GM23338 (cell line): Measurements from ENCODE around the gene EZH2. TPM values are rescaled to one million over a fixed set of nuclear protein-coding genes. Genes with fewer than 3 reads are reported as not detected.
A peak's percentile ranks its signal among the peaks of the same experiment; 100 is the strongest.

Source experiments
- ATAC-seq: fragments of 200-7000 bp; cut with Tn5 transposase; 3 replicates; pipeline ENCODE4 v1.9.1; 2020
- DNase-seq: peaks from one replicate; pipeline ENCODE4 v3.0.0-alpha.2; 2015; ENCODE audit warnings: low spot score
- H2AFZ ChIP-seq: fragments of 200-600 bp; sonication (generic); 2 replicates; pipeline ENCODE4 v1.8.0; 2016; ENCODE audit warnings: antibody characterized with exemption, mild to moderate bottlenecking, moderate library complexity
- H3F3A ChIP-seq: fragments of 200-600 bp; sonication (generic); replicated peaks from 2 replicates; pipeline ENCODE4 v1.8.0; 2017; ENCODE audit warnings: antibody characterized with exemption, mixed run types, low read depth
- H3K27ac ChIP-seq: fragments of 200-600 bp; sonication (generic); 2 replicates; pipeline ENCODE4 v1.6.1; 2016; ENCODE audit warnings: low read depth
- H3K27me3 ChIP-seq: fragments of 200-600 bp; sonication (generic); 2 replicates; pipeline ENCODE4 v1.8.0; 2016; ENCODE audit warnings: mild to moderate bottlenecking, mixed run types, moderate library complexity; ENCODE audit not compliant: insufficient read depth
- H3K36me3 ChIP-seq: fragments of 200-600 bp; sonication (generic); 2 replicates; pipeline ENCODE4 v1.8.0; 2016; ENCODE audit warnings: mild to moderate bottlenecking; ENCODE audit not compliant: insufficient read depth
- H3K4me1 ChIP-seq: fragments of 200-600 bp; sonication (generic); 2 replicates; pipeline ENCODE4 v1.8.0; 2016; ENCODE audit warnings: mild to moderate bottlenecking, moderate library complexity; ENCODE audit not compliant: insufficient read depth
- H3K4me2 ChIP-seq: fragments of 200-600 bp; sonication (generic); 2 replicates; pipeline ENCODE4 v1.7.1; 2017; ENCODE audit warnings: mixed run types
- H3K4me3 ChIP-seq: fragments of 200-600 bp; sonication (generic); 2 replicates; pipeline ENCODE4 v1.6.1; 2016; ENCODE audit warnings: mixed run types
- H3K79me2 ChIP-seq: fragments of 200-600 bp; sonication (generic); replicated peaks from 2 replicates; pipeline ENCODE4 v1.8.0; 2017; ENCODE audit warnings: mild to moderate bottlenecking; ENCODE audit not compliant: insufficient read depth
- H3K9me2 ChIP-seq: fragments of 200-600 bp; sonication (generic); 2 replicates; pipeline ENCODE4 v1.8.0; 2017; ENCODE audit not compliant: insufficient read depth
- H4K20me1 ChIP-seq: fragments of 200-600 bp; sonication (generic); replicated peaks from 2 replicates; pipeline ENCODE4 v1.8.0; 2017; ENCODE audit warnings: mild to moderate bottlenecking; ENCODE audit not compliant: insufficient read depth
- H3K27ac Mint-ChIP-seq: 2 replicates; pipeline ENCODE4 v1.8.0; 2020; ENCODE audit warnings: inconsistent platforms, mild to moderate bottlenecking, moderate library complexity, mixed read lengths
- H3K27me3 Mint-ChIP-seq: 3 replicates; pipeline ENCODE4 v1.8.0; 2022; ENCODE audit warnings: low read depth, mild to moderate bottlenecking, moderate library complexity, mixed read lengths, inconsistent platforms; ENCODE audit not compliant: insufficient read depth, poor library complexity
- H3K36me3 Mint-ChIP-seq: 3 replicates; pipeline ENCODE4 v1.8.0; 2021; ENCODE audit warnings: low read depth, mild to moderate bottlenecking, inconsistent platforms, moderate library complexity, mixed read lengths
- H3K4me1 Mint-ChIP-seq: 3 replicates; pipeline ENCODE4 v1.8.0; 2020; ENCODE audit warnings: mild to moderate bottlenecking, inconsistent platforms, mixed read lengths
- H3K4me3 Mint-ChIP-seq: 3 replicates; pipeline ENCODE4 v1.8.0; 2021; ENCODE audit warnings: moderate library complexity, mild to moderate bottlenecking, inconsistent platforms, mixed read lengths
- H3K9me3 Mint-ChIP-seq: 3 replicates; pipeline ENCODE4 v1.8.0; 2020; ENCODE audit warnings: moderate library complexity, mild to moderate bottlenecking, inconsistent platforms, mixed read lengths
- CREB1 ChIP-seq: fragments of 250-450 bp; sonication (Bioruptor Pico); IDR thresholded peaks from 2 replicates; pipeline ENCODE4 v1.5.0; 2020; ENCODE audit warnings: low read depth, mild to moderate bottlenecking, moderate library complexity
- CTCF ChIP-seq, 2 experiments: fragments of 200-600 bp in 1 of 2; sonication (generic) in 1 of 2; conservative IDR thresholded peaks; 2 replicates each; pipeline versions ENCODE4 v1.5.1 to v1.6.1; 2016 to 2017; ENCODE audit warnings: antibody characterized with exemption in 2 of 2, low read depth in 2 of 2, mild to moderate bottlenecking in 2 of 2, moderate library complexity in 1 of 2
- EZH2 ChIP-seq: fragments of 200-600 bp; sonication (generic); IDR thresholded peaks from one replicate; pipeline ENCODE4 v1.8.0; 2017; ENCODE audit warnings: antibody characterized with exemption, mild to moderate bottlenecking, low read depth; ENCODE audit not compliant: unreplicated experiment
- EZH2phosphoT487 ChIP-seq: fragments of 200-600 bp; sonication (generic); IDR thresholded peaks from one replicate; pipeline ENCODE4 v1.8.1; 2018; ENCODE audit warnings: antibody characterized with exemption; ENCODE audit not compliant: unreplicated experiment
- JUNB ChIP-seq: IDR thresholded peaks from one replicate; pipeline ENCODE4 v1.6.1; 2016; ENCODE audit warnings: antibody characterized with exemption; ENCODE audit not compliant: unreplicated experiment
- NANOG ChIP-seq: IDR thresholded peaks from 2 replicates; pipeline ENCODE4 v1.6.1; 2016; ENCODE audit warnings: antibody characterized with exemption, borderline replicate concordance
- POLR2AphosphoS5 ChIP-seq: IDR thresholded peaks from 2 replicates; pipeline ENCODE4 v1.6.1; 2016; ENCODE audit warnings: antibody characterized with exemption, low read depth
- STAT1 ChIP-seq: IDR thresholded peaks from one replicate; pipeline ENCODE4 v1.6.1; 2016; ENCODE audit warnings: antibody characterized with exemption; ENCODE audit not compliant: unreplicated experiment
- ZNF114 ChIP-seq: fragments of 250-450 bp; sonication (Bioruptor Pico); IDR thresholded peaks from 2 replicates; pipeline ENCODE4 v1.5.0; 2020; ENCODE audit warnings: mild to moderate bottlenecking, moderate library complexity
- ZNF331 ChIP-seq: fragments of 250-450 bp; sonication (Bioruptor Pico); IDR thresholded peaks from 2 replicates; pipeline ENCODE4 v1.5.0; 2020; ENCODE audit warnings: low read depth, mild to moderate bottlenecking, moderate library complexity
- polyA plus RNA-seq: library from polyadenylated mRNA; unstranded; fragments of >200 nt; fragmentation: Nextera tagmentation; extraction: Ambion mirVana; gene quantifications from 2 replicates; pipeline ENCODE4 v1.2.1, GENCODE V29; 2016
- total RNA-seq: library from RNA; depleted of rRNA; stranded (reverse); fragments of >200 nt; shearing (Covaris generic); gene quantifications from 2 replicates; pipeline ENCODE4 v1.2.3, GENCODE V29; 2014
- TF ChIP-seq, protein P1 (sequence below): fragments of 250-450 bp; sonication (Bioruptor Pico); IDR thresholded peaks from 2 replicates; pipeline ENCODE4 v1.5.0; 2020; ENCODE audit warnings: mild to moderate bottlenecking, moderate library complexity
- TF ChIP-seq, protein P2 (sequence below): IDR thresholded peaks from one replicate; pipeline ENCODE4 v1.6.1; 2018; ENCODE audit warnings: antibody characterized with exemption; ENCODE audit not compliant: unreplicated experiment
- TF ChIP-seq, protein P3 (sequence below): IDR thresholded peaks from 2 replicates; pipeline ENCODE4 v1.6.1; 2016; ENCODE audit warnings: antibody characterized with exemption

The EZH2 gene
- total and polyA plus RNA-seq, 2 experiments from 2014 or later = 33.9 to 38.6 TPM

GRCh38 chr7:148811892-148812291 lies 72.2 kb downstream of the EZH2 start:
- peaks cover 3% of the 10 kb centered on the region; the same call in 1 of the 2 replicates for H4K20me1 ChIP-seq
- H3K4me3 Mint-ChIP-seq = no peak overlapping the region
- H3F3A ChIP-seq = 0 out of 2 replicates have a peak, but pooled peaks cover 4% of the 10 kb centered on the region
- H3K4me2 ChIP-seq = no peak overlapping the region
- no peak overlapping the region for H3K4me3 ChIP-seq
- 0 out of 2 replicates have a peak, but pooled peaks cover 5% of the 10 kb centered on the region for H3K4me1 ChIP-seq
- TF ChIP-seq JUNB = no peak
- no peak for TF ChIP-seq STAT1
- TF ChIP-seq EZH2 = no peak
- TF ChIP-seq ZNF331 (CRISPR knock-in tag) = no peak
- no peak for TF ChIP-seq EZH2phosphoT487
- TF ChIP-seq, protein P1, sequence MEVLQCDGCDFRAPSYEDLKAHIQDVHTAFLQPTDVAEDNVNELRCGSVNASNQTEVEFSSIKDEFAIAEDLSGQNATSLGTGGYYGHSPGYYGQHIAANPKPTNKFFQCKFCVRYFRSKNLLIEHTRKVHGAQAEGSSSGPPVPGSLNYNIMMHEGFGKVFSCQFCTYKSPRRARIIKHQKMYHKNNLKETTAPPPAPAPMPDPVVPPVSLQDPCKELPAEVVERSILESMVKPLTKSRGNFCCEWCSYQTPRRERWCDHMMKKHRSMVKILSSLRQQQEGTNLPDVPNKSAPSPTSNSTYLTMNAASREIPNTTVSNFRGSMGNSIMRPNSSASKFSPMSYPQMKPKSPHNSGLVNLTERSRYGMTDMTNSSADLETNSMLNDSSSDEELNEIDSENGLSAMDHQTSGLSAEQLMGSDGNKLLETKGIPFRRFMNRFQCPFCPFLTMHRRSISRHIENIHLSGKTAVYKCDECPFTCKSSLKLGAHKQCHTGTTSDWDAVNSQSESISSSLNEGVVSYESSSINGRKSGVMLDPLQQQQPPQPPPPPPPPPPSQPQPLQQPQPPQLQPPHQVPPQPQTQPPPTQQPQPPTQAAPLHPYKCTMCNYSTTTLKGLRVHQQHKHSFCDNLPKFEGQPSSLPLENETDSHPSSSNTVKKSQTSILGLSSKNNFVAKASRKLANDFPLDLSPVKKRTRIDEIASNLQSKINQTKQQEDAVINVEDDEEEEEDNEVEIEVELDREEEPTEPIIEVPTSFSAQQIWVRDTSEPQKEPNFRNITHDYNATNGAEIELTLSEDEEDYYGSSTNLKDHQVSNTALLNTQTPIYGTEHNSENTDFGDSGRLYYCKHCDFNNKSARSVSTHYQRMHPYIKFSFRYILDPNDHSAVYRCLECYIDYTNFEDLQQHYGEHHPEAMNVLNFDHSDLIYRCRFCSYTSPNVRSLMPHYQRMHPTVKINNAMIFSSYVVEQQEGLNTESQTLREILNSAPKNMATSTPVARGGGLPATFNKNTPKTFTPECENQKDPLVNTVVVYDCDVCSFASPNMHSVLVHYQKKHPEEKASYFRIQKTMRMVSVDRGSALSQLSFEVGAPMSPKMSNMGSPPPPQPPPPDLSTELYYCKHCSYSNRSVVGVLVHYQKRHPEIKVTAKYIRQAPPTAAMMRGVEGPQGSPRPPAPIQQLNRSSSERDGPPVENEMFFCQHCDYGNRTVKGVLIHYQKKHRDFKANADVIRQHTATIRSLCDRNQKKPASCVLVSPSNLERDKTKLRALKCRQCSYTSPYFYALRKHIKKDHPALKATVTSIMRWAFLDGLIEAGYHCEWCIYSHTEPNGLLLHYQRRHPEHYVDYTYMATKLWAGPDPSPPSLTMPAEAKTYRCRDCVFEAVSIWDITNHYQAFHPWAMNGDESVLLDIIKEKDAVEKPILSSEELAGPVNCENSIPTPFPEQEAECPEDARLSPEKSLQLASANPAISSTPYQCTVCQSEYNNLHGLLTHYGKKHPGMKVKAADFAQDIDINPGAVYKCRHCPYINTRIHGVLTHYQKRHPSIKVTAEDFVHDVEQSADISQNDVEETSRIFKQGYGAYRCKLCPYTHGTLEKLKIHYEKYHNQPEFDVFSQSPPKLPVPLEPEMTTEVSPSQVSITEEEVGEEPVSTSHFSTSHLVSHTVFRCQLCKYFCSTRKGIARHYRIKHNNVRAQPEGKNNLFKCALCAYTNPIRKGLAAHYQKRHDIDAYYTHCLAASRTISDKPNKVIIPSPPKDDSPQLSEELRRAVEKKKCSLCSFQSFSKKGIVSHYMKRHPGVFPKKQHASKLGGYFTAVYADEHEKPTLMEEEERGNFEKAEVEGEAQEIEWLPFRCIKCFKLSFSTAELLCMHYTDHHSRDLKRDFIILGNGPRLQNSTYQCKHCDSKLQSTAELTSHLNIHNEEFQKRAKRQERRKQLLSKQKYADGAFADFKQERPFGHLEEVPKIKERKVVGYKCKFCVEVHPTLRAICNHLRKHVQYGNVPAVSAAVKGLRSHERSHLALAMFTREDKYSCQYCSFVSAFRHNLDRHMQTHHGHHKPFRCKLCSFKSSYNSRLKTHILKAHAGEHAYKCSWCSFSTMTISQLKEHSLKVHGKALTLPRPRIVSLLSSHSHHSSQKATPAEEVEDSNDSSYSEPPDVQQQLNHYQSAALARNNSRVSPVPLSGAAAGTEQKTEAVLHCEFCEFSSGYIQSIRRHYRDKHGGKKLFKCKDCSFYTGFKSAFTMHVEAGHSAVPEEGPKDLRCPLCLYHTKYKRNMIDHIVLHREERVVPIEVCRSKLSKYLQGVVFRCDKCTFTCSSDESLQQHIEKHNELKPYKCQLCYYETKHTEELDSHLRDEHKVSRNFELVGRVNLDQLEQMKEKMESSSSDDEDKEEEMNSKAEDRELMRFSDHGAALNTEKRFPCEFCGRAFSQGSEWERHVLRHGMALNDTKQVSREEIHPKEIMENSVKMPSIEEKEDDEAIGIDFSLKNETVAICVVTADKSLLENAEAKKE (CRISPR knock-in tag) = no peak
- no peak for TF ChIP-seq ZNF114 (CRISPR knock-in tag)
- TF ChIP-seq NANOG = no peak
- TF ChIP-seq, protein P2, sequence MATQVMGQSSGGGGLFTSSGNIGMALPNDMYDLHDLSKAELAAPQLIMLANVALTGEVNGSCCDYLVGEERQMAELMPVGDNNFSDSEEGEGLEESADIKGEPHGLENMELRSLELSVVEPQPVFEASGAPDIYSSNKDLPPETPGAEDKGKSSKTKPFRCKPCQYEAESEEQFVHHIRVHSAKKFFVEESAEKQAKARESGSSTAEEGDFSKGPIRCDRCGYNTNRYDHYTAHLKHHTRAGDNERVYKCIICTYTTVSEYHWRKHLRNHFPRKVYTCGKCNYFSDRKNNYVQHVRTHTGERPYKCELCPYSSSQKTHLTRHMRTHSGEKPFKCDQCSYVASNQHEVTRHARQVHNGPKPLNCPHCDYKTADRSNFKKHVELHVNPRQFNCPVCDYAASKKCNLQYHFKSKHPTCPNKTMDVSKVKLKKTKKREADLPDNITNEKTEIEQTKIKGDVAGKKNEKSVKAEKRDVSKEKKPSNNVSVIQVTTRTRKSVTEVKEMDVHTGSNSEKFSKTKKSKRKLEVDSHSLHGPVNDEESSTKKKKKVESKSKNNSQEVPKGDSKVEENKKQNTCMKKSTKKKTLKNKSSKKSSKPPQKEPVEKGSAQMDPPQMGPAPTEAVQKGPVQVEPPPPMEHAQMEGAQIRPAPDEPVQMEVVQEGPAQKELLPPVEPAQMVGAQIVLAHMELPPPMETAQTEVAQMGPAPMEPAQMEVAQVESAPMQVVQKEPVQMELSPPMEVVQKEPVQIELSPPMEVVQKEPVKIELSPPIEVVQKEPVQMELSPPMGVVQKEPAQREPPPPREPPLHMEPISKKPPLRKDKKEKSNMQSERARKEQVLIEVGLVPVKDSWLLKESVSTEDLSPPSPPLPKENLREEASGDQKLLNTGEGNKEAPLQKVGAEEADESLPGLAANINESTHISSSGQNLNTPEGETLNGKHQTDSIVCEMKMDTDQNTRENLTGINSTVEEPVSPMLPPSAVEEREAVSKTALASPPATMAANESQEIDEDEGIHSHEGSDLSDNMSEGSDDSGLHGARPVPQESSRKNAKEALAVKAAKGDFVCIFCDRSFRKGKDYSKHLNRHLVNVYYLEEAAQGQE = no peak
- TF ChIP-seq CREB1 (CRISPR knock-in tag) = no peak
- no peak for TF ChIP-seq POLR2AphosphoS5
- TF ChIP-seq CTCF (conservative IDR thresholded peaks at IDR 0.05; ENCODE audit: low read depth in 2 of 2) = no peak
- TF ChIP-seq, protein P3, sequence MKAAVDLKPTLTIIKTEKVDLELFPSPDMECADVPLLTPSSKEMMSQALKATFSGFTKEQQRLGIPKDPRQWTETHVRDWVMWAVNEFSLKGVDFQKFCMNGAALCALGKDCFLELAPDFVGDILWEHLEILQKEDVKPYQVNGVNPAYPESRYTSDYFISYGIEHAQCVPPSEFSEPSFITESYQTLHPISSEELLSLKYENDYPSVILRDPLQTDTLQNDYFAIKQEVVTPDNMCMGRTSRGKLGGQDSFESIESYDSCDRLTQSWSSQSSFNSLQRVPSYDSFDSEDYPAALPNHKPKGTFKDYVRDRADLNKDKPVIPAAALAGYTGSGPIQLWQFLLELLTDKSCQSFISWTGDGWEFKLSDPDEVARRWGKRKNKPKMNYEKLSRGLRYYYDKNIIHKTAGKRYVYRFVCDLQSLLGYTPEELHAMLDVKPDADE = no peak
- peaks cover 16% of the 10 kb centered on the region for H3K4me1 Mint-ChIP-seq
- DNase-seq (no peak), ATAC-seq (no peak)
- H3K9me2 ChIP-seq = no peaks in the 10 kb centered on the region
- peaks cover 6% of the 10 kb centered on the region for H3K27me3 Mint-ChIP-seq
- H3K9me3 Mint-ChIP-seq = no peaks in the 10 kb centered on the region
- peaks cover 17% of the 10 kb centered on the region for H3K36me3 ChIP-seq
- no peak overlapping the region for H3K27ac Mint-ChIP-seq
- no peaks in the 10 kb centered on the region for H3K27me3 ChIP-seq
- peaks cover 75% of the 10 kb centered on the region for H3K36me3 Mint-ChIP-seq
- H3K27ac ChIP-seq = 0 out of 2 replicates have a peak overlapping the region, but pooled peaks have one; percentile 40
- H3K79me2 ChIP-seq = no peaks in the 10 kb centered on the region
- H2AFZ ChIP-seq = no peak overlapping the region
